ENCODE measurements around the gene DMWD. TPM values are rescaled to one million over a fixed set of nuclear protein-coding genes. Genes with fewer than 3 reads are reported as not detected.

DMWD gene
- total RNA-seq, 2 experiments from 2014 or later = 43.2 to 44.0 TPM

DNA sequence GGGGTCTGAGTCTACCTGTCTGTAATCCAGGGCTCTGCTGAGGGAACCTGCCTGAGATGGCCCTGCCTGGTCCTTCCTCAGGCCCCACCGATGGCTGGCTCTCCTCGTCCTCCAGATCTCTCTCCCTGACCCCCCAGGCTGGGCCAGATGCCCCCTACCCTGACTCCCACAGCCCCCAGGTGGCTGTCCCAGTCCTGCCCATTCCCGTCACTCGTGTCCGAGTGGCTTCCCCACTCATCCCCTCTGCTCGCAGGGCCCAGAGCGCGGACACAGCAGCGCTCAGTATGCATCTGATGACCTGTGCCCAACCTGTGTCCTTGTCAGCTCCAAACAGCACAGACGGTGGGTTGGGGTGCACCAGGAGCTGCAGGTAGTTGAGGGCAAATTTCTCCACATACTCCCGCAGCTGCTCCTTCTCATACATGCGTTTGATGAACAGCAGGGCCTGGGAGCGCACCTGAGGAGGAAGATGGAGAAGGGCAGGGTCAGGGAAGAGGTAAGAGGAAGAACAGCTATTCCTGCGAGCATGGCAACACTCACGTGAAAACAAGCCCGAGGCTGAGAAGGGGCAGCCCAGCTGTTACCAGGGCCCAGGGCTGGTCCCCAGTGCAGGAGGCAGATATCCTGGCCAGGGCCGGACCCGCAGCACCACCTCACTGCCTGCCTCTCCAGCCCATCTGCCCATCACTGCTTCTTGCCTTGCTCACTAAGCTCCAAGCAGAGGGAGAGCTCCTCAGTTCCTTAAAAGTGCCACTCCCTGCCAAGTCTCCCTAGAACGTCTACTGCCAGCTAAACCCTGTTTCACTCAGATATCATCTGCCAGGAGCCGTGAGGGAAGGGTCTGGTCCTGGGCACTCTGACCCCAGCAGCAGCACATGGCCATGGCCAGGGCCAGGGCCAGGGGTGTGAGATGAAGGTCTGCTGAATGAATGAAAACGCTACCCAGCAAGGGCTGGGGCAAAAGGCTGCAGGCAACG, 33.6 kb upstream of the DMWD start:
- no TSS peak for BruUV-seq (replicated peaks)
- POLR2A ChIA-PET = interaction anchor here (0.6 kb wide), 1 partner anchor 857 kb away, joined by 4 read pairs; no protein-coding TSS in a partner anchor

DNA sequence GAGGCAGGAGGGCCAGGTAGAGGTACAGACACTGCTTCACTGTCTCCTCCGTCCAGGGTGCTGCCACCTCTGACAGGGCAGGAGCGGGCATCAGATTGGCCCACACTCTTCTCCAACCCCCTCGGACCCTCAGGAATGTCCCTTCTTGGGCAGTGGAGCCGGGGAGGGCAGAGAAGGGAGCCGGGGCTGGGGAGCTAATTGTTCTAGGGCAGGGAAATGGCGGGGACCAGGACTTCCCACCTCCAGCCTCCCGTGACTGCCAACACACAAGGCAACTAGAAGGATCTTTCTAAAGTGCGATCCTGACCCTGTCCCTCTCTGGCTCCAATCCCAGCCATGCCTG, 32.6 kb upstream of the DMWD start:
- POLR2A ChIA-PET = no interaction called here
- Histone ChIP-seq H3K36me3 (ENCODE audit: insufficient read depth, low read length) (peaks cover 91% of the 10 kb centered on the region), H3K9me3 (ENCODE audit: low read length) (no peaks in the 10 kb centered on the region), H3K9me2 (ENCODE audit: insufficient read depth, low read length) (no peaks in the 10 kb centered on the region), H3K4me3 (ENCODE audit: low read depth, low read length, poor library complexity, severe bottlenecking) (no peak overlapping the region), H4K20me1 (ENCODE audit: insufficient read depth, low read length) (no peaks in the 10 kb centered on the region), H2AFZ (ENCODE audit: low read length) (no peak overlapping the region), H3K4me1 (ENCODE audit: insufficient read depth, low read length, poor library complexity, severe bottlenecking) (no peaks in the 10 kb centered on the region), H3K27ac (ENCODE audit: low read depth, low read length, poor library complexity, severe bottlenecking) (no peak overlapping the region), H3K4me2 (ENCODE audit: low read length) (no peak overlapping the region), H3K79me2 (ENCODE audit: insufficient read depth, low read depth, low read length) (no peaks in the 10 kb centered on the region)
- intact Hi-C loops (cut with micrococcal nuclease; ENCODE audit: unreplicated experiment) = no loop called here
- BruUV-seq (replicated peaks) = no TSS peak
- no peak for DNase-seq (ENCODE audit: low spot score)
- CTCF ChIA-PET (ENCODE audit: unreplicated experiment) = no interaction called here
- TF ChIP-seq, protein P1, sequence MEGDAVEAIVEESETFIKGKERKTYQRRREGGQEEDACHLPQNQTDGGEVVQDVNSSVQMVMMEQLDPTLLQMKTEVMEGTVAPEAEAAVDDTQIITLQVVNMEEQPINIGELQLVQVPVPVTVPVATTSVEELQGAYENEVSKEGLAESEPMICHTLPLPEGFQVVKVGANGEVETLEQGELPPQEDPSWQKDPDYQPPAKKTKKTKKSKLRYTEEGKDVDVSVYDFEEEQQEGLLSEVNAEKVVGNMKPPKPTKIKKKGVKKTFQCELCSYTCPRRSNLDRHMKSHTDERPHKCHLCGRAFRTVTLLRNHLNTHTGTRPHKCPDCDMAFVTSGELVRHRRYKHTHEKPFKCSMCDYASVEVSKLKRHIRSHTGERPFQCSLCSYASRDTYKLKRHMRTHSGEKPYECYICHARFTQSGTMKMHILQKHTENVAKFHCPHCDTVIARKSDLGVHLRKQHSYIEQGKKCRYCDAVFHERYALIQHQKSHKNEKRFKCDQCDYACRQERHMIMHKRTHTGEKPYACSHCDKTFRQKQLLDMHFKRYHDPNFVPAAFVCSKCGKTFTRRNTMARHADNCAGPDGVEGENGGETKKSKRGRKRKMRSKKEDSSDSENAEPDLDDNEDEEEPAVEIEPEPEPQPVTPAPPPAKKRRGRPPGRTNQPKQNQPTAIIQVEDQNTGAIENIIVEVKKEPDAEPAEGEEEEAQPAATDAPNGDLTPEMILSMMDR (conservative IDR thresholded peaks at IDR 0.05; ENCODE audit: low read length) = no peak
- TF ChIP-seq EZH2phosphoT487 (IDR thresholded peaks at IDR 0.05; ENCODE audit: borderline replicate concordance, low read depth, low read length) = no peak

More for the DNA sequence above, 33.6 kb upstream of the DMWD start:
- no peaks in the 10 kb centered on the region for H3K79me2 ChIP-seq (ENCODE audit: insufficient read depth, low read depth, low read length)
- no peaks in the 10 kb centered on the region for H3K9me2 ChIP-seq (ENCODE audit: insufficient read depth, low read length)
- H3K4me3 ChIP-seq (ENCODE audit: low read depth, low read length, poor library complexity, severe bottlenecking) = no peak overlapping the region
- no peak for DNase-seq (ENCODE audit: low spot score)
- CTCF ChIA-PET (ENCODE audit: unreplicated experiment) = no interaction called here
- no peak overlapping the region for H2AFZ ChIP-seq (ENCODE audit: low read length)
- H3K36me3 ChIP-seq (ENCODE audit: insufficient read depth, low read length) = peaks cover 90% of the 10 kb centered on the region
- no peaks in the 10 kb centered on the region for H3K9me3 ChIP-seq (ENCODE audit: low read length)
- no peaks in the 10 kb centered on the region for H4K20me1 ChIP-seq (ENCODE audit: insufficient read depth, low read length)
- intact Hi-C loops (cut with micrococcal nuclease; ENCODE audit: unreplicated experiment) = no loop called here
- H3K4me2 ChIP-seq (ENCODE audit: low read length) = no peak overlapping the region
- H3K27ac ChIP-seq (ENCODE audit: low read depth, low read length, poor library complexity, severe bottlenecking) = no peak overlapping the region
- H3K4me1 ChIP-seq (ENCODE audit: insufficient read depth, low read length, poor library complexity, severe bottlenecking) = no peaks in the 10 kb centered on the region
- TF ChIP-seq EZH2phosphoT487 (IDR thresholded peaks at IDR 0.05; ENCODE audit: borderline replicate concordance, low read depth, low read length) = no peak
- TF ChIP-seq, protein P1 (conservative IDR thresholded peaks at IDR 0.05; ENCODE audit: low read length) = no peak

All from OCI-LY7 (cell line).